Mesendoderm (in vitro differentiated cells): Measurements from ENCODE around the gene SFR1.
"Not testable (repeated sequence)": the region's sequence is repeated elsewhere in the genome, so short reads cannot be mapped to it uniquely, and the experiment has no call there.

ENCODE experiments used
- DNase-seq: peaks from one replicate; pipeline ENCODE4 v3.0.0; 2013
- H2AK5ac ChIP-seq: 2 replicates; pipeline ENCODE4 v1.6.1; 2013; ENCODE audit warnings: low read length, inconsistent platforms
- H2BK120ac ChIP-seq: 2 replicates; pipeline ENCODE4 v1.6.1; 2013; ENCODE audit warnings: low read depth, mild to moderate bottlenecking, low read length, moderate library complexity, mixed read lengths
- H2BK15ac ChIP-seq: replicated peaks from 2 replicates; pipeline ENCODE4 v1.6.1; 2013; ENCODE audit warnings: low read depth, mild to moderate bottlenecking, moderate library complexity
- H2BK5ac ChIP-seq: 2 replicates; pipeline ENCODE4 v1.6.1; 2013; ENCODE audit warnings: low read length, inconsistent platforms
- H3K18ac ChIP-seq: 2 replicates; pipeline ENCODE4 v1.6.1; 2013; ENCODE audit warnings: mild to moderate bottlenecking, low read length, mixed read lengths
- H3K23ac ChIP-seq: one replicate; pipeline ENCODE4 v1.6.1; 2013; ENCODE audit warnings: low read length
- H3K27ac ChIP-seq: 2 replicates; pipeline ENCODE4 v1.5.1; 2013; ENCODE audit warnings: low read depth, mild to moderate bottlenecking, inconsistent platforms, low read length, moderate library complexity
- H3K27me3 ChIP-seq: 2 replicates; pipeline ENCODE4 v1.6.1; 2013; ENCODE audit warnings: low read length, control low read depth, mild to moderate bottlenecking, inconsistent platforms; ENCODE audit not compliant: insufficient read depth, poor library complexity
- H3K36me3 ChIP-seq: 2 replicates; pipeline ENCODE4 v1.6.1; 2013; ENCODE audit warnings: low read length, inconsistent platforms; ENCODE audit not compliant: control insufficient read depth, insufficient read depth
- H3K4ac ChIP-seq: one replicate; pipeline ENCODE4 v1.6.1; 2013; ENCODE audit warnings: low read depth, mild to moderate bottlenecking, low read length, moderate library complexity
- H3K4me1 ChIP-seq: 2 replicates; pipeline ENCODE4 v1.6.1; 2013; ENCODE audit warnings: low read depth, low read length, inconsistent platforms; ENCODE audit not compliant: control insufficient read depth
- H3K4me2 ChIP-seq: 2 replicates; pipeline ENCODE4 v1.6.1; 2013; ENCODE audit warnings: low read length
- H3K4me3 ChIP-seq: 2 replicates; pipeline ENCODE4 v1.5.1; 2013; ENCODE audit warnings: mild to moderate bottlenecking, low read length
- H3K56ac ChIP-seq: one replicate; pipeline ENCODE4 v1.6.1; 2013; ENCODE audit warnings: low read length
- H3K79me1 ChIP-seq: 2 replicates; pipeline ENCODE4 v1.6.1; 2013; ENCODE audit warnings: low read length, inconsistent platforms
- H3K79me2 ChIP-seq: 2 replicates; pipeline ENCODE4 v1.6.1; 2013; ENCODE audit warnings: mild to moderate bottlenecking, low read length; ENCODE audit not compliant: control insufficient read depth, insufficient read depth
- H3K9ac ChIP-seq: 2 replicates; pipeline ENCODE4 v1.6.1; 2013; ENCODE audit warnings: low read length, inconsistent platforms
- H4K5ac ChIP-seq: one replicate; pipeline ENCODE4 v1.6.1; 2013; ENCODE audit warnings: low read length
- H4K8ac ChIP-seq: one replicate; pipeline ENCODE4 v1.6.1; 2013; ENCODE audit warnings: low read depth, mild to moderate bottlenecking, control low read depth, low read length, moderate library complexity
- WGBS: extraction: QIAGEN DNeasy Blood & Tissue Kit; methylation state at CpG from one replicate; pipeline ENCODE4 v1.1.7; 2013; ENCODE audit warnings: low lambda C conversion rate, missing lambda C conversion rate; ENCODE audit not compliant: insufficient coverage; ENCODE audit errors: extremely low coverage; 5-methylcytosine and 5-hydroxymethylcytosine counted together

The SFR1 gene

DNA sequence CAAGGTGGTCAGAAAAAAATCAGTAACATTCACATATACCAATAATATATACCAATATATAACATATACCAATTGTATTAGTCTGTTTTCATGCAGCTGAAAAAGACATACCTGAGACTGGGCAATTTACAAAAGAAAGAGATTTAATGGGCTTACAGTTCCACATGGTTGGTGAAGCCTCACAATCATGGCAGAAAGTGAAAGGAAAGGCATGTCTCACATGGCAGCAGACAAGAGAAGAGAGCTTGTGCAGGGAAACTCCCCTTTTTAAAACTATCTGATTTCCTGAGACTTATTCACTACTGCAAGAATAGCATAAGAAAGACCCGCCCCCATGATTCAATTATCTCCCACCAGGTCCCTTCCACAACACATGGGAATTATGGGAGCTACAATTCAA lies 52.2 kb downstream of the SFR1 start:
- H3K36me3 ChIP-seq, H3K4ac ChIP-seq, H3K27me3 ChIP-seq, H3K27ac ChIP-seq, H4K8ac ChIP-seq, H3K79me1 ChIP-seq, H3K56ac ChIP-seq, H3K4me2 ChIP-seq, H3K4me3 ChIP-seq, H2BK120ac ChIP-seq, H2BK5ac ChIP-seq, DNase-seq, H3K23ac ChIP-seq, H2AK5ac ChIP-seq, H3K4me1 ChIP-seq, H2BK15ac ChIP-seq, H3K79me2 ChIP-seq, H3K9ac ChIP-seq, H4K5ac ChIP-seq, H3K18ac ChIP-seq: not testable (repeated sequence)
- no CpG with 5 or more reads among the region's 1 CpG for WGBS
